MM.1S (cell line): ENCODE measurements around the gene PRODH.
"Not testable (repeated sequence)": the region's sequence is repeated elsewhere in the genome, so short reads cannot be mapped to it uniquely, and the experiment has no call there.

ENCODE experiments used
- DNase-seq: peaks from one replicate; pipeline ENCODE4 v3.0.0-alpha.2; 2015
- H2AFZ ChIP-seq: fragments of 300-600 bp; sonication (generic); 2 replicates; pipeline ENCODE4 v1.6.0; 2016; ENCODE audit warnings: antibody characterized with exemption, low read length
- H3F3A ChIP-seq: fragments of 300-600 bp; sonication (generic); 2 replicates; pipeline ENCODE4 v1.6.1; 2016; ENCODE audit warnings: mild to moderate bottlenecking, antibody characterized with exemption, low read length, moderate library complexity, mixed read lengths; ENCODE audit not compliant: insufficient read depth
- H3K27ac ChIP-seq: fragments of 300-600 bp; sonication (generic); 2 replicates; pipeline ENCODE4 v1.5.1; 2016; ENCODE audit warnings: mild to moderate bottlenecking, low read length
- H3K27me3 ChIP-seq: fragments of 300-600 bp; sonication (generic); replicated peaks from 2 replicates; pipeline ENCODE4 v1.6.0; 2016; ENCODE audit warnings: low read length; ENCODE audit not compliant: insufficient read depth
- H3K36me3 ChIP-seq: fragments of 300-600 bp; sonication (generic); replicated peaks from 2 replicates; pipeline ENCODE4 v1.6.1; 2016; ENCODE audit warnings: mild to moderate bottlenecking, low read length, mixed read lengths; ENCODE audit not compliant: insufficient read depth
- H3K4me1 ChIP-seq: fragments of 300-600 bp; sonication (generic); 2 replicates; pipeline ENCODE4 v1.6.1; 2016; ENCODE audit warnings: low read length, mixed read lengths
- H3K4me2 ChIP-seq: fragments of 300-600 bp; sonication (generic); 2 replicates; pipeline ENCODE4 v1.6.0; 2016; ENCODE audit warnings: low read depth, low read length
- H3K4me3 ChIP-seq: fragments of 300-600 bp; sonication (generic); 2 replicates; pipeline ENCODE4 v1.5.1; 2016; ENCODE audit warnings: low read length, mixed read lengths
- H3K79me2 ChIP-seq: fragments of 300-600 bp; sonication (generic); 2 replicates; pipeline ENCODE4 v1.6.1; 2016; ENCODE audit warnings: mixed run types, low read length, mixed read lengths
- H3K9ac ChIP-seq: fragments of 300-600 bp; sonication (generic); 2 replicates; pipeline ENCODE4 v1.6.1; 2016; ENCODE audit warnings: low read length, mixed read lengths
- H3K9me2 ChIP-seq: fragments of 300-600 bp; sonication (generic); replicated peaks from 2 replicates; pipeline ENCODE4 v1.6.1; 2016; ENCODE audit warnings: mild to moderate bottlenecking, low read length, mixed read lengths; ENCODE audit not compliant: insufficient read depth
- H3K9me3 ChIP-seq: fragments of 300-600 bp; sonication (generic); replicated peaks from 2 replicates; pipeline ENCODE4 v1.6.1; 2016; ENCODE audit warnings: mild to moderate bottlenecking, low read length, mixed read lengths; ENCODE audit not compliant: insufficient read depth
- H4K20me1 ChIP-seq: fragments of 300-600 bp; sonication (generic); 2 replicates; pipeline ENCODE4 v1.6.1; 2016; ENCODE audit warnings: mild to moderate bottlenecking, low read length, moderate library complexity, mixed read lengths; ENCODE audit not compliant: insufficient read depth
- CTCF ChIP-seq: fragments of 300-600 bp; sonication (generic); IDR thresholded peaks from 2 replicates; pipeline ENCODE4 v1.5.1; 2016; ENCODE audit warnings: antibody characterized with exemption, low read length, mixed read lengths
- EZH2 ChIP-seq: fragments of 300-600 bp; sonication (generic); optimal IDR thresholded peaks from 2 replicates; pipeline ENCODE3; 2017; ENCODE audit warnings: low read depth, mild to moderate bottlenecking, antibody characterized with exemption, low read length, mixed read lengths
- EZH2phosphoT487 ChIP-seq: fragments of 300-600 bp; sonication (generic); IDR thresholded peaks from 2 replicates; pipeline ENCODE4 v1.6.1; 2018; ENCODE audit warnings: antibody characterized with exemption, low read length

The PRODH gene

GRCh38 chr22:18905540-18906409 is 30.3 kb downstream of the PRODH start, which contains the start of gene DGCR6:
Gene DGCR6, plus strand, starts transcription at chr22:18906320. Its CDS starts 55 bp downstream, at chr22:18906375.
- Histone ChIP-seq H3K9me2 (no peaks in the 10 kb centered on the region), H2AFZ (no peak within 1 kb of the TSS), H3K9ac (no peak within 1 kb of the TSS), H3K36me3 (no peaks in the 10 kb centered on the region), H4K20me1 (no peaks in the 10 kb centered on the region), H3K27me3 (no peaks in the 10 kb centered on the region), H3K9me3 (no peaks in the 10 kb centered on the region), H3K4me3 (no peak within 1 kb of the TSS), H3K4me2 (no peak within 1 kb of the TSS), H3K27ac (no peak within 1 kb of the TSS), H3K79me2 (no peaks in the 10 kb centered on the region), H3F3A (no peaks in the 10 kb centered on the region), H3K4me1 (no peaks in the 10 kb centered on the region)
- no peak for DNase-seq
- TF ChIP-seq EZH2phosphoT487 (no peak), EZH2 (no peak), CTCF (no peak)

- not testable (repeated sequence) for H3K79me2 ChIP-seq, H3K4me2 ChIP-seq, H3K27me3 ChIP-seq, H3K4me3 ChIP-seq, H3K9ac ChIP-seq, H3K9me3 ChIP-seq, H2AFZ ChIP-seq, H3K36me3 ChIP-seq, H4K20me1 ChIP-seq, H3F3A ChIP-seq, DNase-seq, H3K27ac ChIP-seq, H3K4me1 ChIP-seq, H3K9me2 ChIP-seq
Measured at GRCh38 chr22:18896037-18896657, 39.9 kb downstream of the PRODH start.

GRCh38 chr22:18893775-18894174 is 42.3 kb downstream of the PRODH start:
- H3K9ac ChIP-seq, H3K9me2 ChIP-seq, H3K4me3 ChIP-seq, H3K36me3 ChIP-seq, H3K9me3 ChIP-seq, H3F3A ChIP-seq, H2AFZ ChIP-seq, H3K27me3 ChIP-seq, DNase-seq, H3K4me1 ChIP-seq, H3K79me2 ChIP-seq, H3K4me2 ChIP-seq, H4K20me1 ChIP-seq, H3K27ac ChIP-seq: not testable (repeated sequence)

- H3K27ac ChIP-seq, H4K20me1 ChIP-seq, H3K4me3 ChIP-seq, H3F3A ChIP-seq, H3K27me3 ChIP-seq, H3K9ac ChIP-seq, H3K9me2 ChIP-seq, H2AFZ ChIP-seq, H3K4me2 ChIP-seq, H3K4me1 ChIP-seq, H3K79me2 ChIP-seq, DNase-seq, H3K36me3 ChIP-seq, H3K9me3 ChIP-seq: not testable (repeated sequence)
Measured at GRCh38 chr22:18890510-18891192, 45.4 kb downstream of the PRODH start.
